NCI-H128 (cell line): Measurements from ENCODE around the gene USP28.
"Not testable (repeated sequence)": the region's sequence is repeated elsewhere in the genome, so short reads cannot be mapped to it uniquely, and the experiment has no call there.

Source experiments
- DNase-seq: peaks from one replicate; lab custom pipeline; 2025; ENCODE audit not compliant: unreplicated experiment; lab: John Stamatoyannopoulos, UW

Gene USP28

DNA sequence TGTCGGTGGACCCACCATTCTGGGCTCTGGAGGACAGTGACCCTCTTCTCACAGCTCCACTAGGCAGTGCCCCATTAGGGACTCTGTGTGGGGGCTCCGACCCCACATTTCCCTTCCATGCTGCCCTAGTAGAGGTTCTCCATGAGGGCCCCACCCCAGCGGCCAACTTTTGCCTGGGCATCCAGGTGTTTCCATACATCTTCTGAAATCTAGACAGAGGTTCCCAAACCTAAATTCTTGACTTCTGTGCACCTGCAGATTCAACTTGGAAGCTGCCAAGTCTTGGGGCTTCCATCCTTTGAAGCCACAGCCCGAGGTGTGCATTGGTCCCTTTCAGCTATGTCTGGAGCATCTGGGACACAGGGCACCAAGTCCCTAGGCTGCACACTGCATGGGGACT lies 4.1 kb upstream of the USP28 start:
- DNase-seq = not testable (repeated sequence)

DNA sequence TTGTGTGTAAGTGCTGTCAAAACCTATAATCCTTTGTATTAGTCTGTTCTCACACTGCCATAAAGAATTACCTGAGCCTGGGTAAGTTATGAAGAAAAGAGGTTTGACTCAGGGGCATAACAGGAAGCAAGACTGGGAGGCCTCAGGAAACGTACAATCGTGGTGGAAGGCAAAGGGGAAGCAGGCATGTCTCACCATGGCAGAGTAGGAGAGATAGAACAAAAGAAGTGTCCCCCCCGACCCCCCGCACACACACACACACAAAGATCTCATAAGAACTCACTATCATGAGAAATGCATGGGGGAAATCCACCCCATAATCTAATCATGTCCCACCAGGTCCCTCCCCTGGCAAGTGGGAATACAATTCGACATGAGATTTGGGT lies 2.3 kb upstream of the USP28 start:
- no peak for DNase-seq

DNA sequence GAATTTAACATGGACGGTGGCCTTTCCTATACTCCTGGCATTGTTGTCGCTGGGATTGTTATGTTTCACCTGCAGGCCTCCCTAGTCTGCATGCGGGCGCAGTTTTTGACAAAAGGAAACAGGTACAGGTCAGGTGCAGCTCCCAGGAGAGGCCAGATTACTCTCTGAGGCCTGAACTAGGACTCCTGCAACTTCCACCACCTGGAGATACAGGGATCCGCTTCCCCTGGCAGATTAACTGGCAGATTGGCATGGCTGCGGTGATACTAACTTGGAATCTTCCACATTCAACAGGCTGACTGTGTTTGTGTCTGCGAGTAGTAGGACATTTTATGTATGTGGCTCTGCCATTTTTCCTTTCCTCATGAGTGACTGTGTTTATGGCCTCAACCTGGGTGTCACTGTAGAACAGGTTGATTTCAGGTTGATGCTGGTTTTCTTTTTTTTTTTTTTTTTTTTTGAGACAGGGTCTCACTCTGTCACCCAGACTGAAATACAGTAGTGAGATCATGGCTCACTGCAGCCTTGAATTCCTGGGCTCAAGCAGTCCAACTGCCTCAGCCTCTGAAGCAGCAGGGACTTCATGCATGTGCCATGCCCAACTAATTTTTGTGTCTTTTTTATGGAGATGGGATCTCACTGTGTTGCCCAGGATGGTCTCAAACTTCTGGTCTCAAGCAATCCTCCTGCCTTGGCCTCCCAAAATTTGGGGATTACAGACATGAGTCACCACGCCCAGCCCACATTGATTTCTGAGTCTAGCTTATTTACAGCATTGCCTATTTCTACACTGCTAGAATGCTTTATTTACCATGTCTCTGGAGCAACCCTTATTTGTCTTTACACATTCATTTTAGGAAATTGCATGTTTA lies 1.7 kb upstream of the USP28 start:
- DNase-seq = no peak

DNA sequence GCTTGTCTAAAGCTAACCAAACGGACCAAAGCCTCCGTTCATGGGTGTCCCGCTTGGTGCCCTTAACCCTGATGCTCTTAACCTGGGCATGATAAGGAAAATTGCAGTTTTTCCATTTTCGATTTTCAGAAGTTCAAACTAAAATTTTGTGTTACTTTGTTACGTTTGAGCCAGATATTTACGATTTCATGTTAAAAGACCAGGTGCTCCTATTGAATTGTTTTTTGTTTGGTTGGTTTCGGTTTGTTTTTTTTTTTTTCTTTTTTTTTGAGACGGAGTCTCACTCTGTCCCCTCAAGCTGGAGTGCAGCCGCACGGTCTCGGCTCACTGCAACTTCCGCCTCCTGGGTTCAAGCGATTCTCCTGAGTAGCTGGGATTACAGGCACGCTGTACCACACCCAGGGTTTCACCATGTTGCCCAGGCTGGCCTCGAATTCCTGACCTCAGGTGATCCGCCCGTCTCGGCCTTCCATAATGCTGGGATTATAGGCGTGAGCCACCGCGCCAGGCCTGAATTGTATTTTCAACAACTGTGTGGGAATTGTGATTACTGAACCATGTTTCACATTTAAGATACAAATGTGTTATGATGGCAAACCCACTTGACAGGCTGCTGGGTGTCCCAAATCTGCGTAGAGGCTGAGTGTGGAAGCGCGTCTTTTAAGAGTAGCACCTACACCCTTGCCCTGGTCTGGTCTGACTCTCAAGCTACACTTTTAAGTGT lies 864 bp upstream of the USP28 start:
- DNase-seq = no peak

DNA sequence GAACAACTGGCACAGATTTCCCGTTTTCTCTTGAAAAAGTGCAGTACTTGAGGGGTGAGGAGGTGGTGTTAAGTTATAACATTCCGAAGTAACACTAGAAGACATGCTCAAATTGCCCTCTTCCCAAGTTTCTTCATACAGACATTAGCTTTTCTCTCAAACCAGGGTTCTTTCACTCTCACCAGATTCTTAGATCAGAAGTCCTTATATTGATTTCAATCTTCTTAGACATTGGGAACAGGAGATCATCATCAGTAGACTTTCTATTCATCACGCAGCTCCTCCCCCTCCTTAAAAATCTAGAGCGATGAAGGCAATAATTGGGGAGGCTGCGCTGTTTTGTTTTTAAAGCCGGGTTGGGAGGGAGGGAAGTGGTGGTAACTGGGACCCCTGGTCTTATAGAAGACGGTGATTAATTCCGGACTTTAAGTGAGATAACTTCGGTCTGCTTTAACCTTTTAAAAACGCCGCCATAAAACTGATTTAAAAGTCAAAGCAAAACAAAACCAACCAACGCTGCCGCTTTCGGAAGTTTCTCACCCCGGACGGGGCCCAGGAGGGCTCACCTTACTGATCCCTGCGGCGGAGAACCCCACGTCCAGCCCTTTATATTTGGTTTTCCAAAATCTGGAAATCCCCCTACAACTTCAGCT lies 665 bp downstream of the USP28 start:
- no peak for DNase-seq

DNA sequence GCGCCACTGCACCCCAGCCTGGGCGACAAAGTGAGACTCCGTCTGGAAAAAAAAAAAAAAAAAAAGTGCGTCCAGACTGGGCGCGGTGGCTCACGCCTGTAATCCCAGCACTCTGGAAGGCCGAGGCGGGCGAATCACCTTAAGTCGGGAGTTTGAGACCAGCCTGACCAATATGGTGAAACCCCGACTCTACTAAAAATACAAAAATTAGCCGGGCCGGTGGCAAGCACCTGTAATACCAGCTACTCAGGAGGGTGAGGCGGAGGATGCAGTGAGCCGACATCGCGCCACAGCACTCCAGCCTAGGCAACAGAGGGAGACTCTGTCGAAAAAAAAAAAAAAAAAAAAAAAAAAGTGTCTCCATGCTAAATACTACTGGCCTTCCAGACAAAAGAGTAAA lies 1.3 kb downstream of the USP28 start:
- DNase-seq = no peak

DNA sequence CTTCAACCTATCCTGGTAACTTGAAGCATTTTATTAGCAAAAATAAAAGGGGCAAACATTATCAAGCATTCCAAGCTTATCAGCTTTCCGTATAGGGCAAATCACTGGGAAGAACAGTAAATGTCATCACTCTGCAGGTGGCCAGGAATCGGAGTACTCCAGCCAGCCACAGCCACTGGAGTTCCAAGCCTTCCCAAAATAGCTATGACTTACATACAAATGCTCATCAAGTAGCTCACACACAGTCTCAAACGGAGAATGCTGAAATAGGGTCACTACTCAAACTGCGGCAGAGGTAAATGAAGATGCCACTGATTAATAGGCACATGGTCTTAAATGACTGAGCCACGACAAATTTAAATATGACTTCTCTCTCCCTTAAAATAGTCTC lies 2.1 kb downstream of the USP28 start:
- DNase-seq = no peak

DNA sequence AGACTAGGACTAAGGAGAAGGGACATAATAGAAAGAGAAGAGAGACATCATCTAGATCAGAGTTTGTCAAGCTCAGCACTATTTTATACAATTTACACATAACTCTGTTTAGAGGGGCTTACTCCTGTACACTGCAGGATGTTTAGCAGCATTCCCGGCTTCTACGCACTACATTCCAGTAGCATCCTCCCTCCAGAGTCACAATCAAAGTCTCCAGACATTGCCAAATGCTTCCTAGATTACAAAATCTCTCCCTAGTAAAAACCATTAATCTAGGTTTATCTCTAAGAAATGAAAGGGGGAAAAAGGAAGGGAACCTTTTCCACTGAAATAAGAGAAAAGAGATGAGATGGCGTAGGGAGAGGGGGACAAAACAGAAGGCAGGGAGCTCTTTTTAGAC lies 4.0 kb downstream of the USP28 start:
- DNase-seq = no peak

DNA sequence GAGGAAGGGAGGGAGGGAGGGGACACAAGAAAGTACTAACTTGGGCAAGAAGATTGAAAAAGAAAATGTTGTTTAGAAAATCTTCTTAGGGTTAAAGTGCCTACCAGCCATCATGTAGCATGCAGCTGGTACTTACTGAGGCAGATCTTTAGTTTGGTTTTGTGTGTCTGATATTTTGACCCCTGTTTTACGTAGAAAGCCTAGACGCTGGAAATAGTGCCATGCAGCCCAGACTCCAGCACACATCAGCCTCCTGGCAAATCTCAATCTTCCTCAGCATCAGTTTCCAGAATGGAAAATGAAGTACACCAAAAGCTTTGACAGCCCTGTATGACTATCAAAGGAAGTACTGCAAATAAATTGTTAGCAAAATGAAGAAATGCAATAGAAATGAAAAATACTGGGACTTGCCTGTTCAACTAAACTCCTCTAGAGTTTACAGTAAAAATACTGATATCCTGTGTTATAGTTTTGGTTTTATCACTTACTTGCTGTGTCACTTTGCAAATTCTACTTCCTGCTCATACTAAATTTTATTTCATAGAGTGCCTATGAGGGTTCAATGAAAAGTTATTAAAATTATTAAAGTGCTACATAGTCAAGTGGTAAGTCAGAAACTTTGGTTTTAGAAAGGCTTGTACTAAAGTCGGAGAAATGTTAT lies 7.4 kb downstream of the USP28 start:
- no peak for DNase-seq

DNA sequence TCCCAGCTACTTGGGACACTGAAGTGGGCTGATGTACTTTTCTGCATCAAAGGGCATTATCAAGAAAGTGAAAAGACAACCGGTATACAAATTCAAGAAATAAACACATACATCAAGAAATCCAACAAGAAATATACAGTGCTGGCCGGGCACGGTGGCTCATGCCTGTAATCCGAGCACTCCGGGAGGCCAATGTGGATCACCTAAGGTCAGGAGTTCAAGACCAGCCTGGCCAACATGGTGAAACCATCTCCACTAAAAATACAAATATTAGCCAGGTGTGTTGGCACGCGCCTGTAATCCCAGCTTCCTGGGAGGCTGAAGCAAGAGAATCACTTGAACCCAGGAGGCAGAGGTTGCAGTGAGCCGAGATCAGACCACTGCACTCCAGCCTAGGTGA lies 9.5 kb downstream of the USP28 start:
- DNase-seq = no peak

DNA sequence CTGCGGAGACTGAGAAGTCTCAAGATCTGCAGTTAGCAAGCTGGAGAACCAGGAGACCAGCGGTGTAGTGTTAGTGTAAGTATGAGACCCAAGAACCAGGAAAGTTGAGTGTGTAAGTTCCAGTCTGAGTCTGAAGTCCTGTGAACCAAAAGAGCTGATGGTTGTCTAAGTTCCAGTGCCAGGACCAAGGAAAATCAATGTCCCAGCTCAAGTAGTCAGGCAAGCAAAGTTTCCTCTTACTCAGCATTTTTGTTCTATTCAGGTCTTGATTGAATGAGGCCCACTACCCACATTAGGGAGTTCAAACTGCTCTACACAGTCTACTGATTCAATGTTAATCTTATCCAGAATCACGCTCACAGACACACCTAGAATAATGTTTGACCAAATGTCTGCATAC lies 11.0 kb downstream of the USP28 start:
- no peak for DNase-seq

DNA sequence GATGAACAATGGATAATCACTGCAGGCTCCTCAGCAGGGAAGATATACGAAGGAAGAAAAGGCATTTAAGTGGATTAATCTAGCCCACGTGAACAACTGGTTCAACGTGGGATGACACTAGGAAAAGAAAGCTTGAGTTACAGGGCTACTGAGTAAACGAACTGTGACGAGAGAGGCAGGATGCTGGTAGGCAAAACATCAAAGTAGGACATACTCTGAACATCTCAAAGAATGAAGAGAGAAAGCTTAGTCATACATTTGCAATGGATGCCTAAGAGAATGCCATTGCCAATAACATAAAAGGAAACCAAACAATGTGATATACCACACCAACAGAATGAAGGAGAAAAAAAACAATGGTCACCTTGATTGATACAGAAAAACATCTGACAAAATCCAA lies 12.9 kb downstream of the USP28 start:
- DNase-seq = no peak

DNA sequence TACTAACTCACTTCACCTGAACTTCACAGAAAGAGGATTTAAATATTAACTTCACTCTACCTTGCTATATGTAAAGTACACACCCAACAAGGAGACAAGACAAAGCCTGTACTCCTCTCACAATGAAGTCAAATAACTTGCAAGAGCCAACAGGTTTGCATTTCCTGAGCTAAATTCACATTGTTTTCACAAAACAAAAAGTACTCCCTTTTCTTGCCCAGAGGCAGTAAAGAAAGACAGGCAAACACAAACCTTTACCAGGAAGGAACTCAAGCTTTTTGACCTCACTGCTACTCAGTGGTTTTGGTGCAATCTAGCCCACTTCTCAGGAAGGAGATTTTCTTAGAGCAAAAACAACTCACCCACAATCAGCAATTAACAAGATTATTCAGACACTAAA lies 15.7 kb downstream of the USP28 start:
- no peak for DNase-seq

DNA sequence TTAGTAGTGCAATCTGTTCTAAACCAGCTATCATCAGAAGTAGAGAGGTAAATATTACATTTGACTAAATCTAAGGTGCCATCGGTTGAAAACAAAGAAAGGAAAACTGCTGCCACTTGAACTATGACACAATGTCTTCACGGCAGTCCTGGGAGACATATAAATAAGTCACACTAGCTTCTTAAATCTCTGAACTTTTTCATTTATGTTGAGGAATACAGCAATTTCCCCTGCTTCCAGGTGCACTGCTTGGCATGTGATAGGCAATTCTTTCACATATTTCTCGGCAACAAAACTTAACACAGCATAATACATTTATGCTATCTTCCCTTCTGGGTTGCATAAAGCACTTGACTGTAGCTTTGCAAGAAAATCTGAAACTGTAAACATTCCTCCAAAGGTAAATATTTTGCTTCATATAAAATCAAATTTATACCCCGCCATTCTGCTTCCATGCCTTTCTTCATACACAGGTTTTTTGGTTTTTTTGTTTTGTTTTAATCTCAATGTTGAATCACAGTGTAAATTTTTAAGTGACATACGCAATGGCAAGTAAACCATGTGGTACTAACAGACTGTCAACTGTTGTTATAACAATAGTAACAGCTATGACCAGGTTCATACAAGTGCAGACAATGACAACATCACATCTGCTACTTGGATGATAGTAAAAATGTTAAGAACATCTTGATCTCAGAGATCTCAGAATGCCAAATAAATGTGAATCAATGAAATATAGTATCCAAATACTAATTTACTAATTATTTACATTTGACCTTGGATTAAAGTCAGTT lies 18.2 kb downstream of the USP28 start:
- DNase-seq = no peak

DNA sequence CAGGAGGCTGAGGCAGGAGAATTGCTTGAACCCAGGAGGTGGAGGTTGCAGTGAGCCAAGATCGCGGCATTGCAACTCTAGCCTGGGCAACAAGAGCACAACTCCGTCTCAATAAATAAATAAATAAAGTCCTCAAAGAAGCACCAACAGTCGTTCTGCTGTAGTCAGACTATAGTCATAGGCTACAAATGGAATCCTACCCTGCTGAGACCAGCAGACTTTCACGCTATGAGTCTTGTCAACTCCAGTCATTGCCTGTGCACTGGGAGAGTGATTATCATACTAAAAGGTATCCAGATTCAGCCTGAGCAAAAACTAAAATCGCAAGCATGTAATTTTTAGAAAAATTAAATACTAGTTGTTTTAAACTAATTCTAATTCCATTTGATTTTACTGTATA lies 19.6 kb downstream of the USP28 start:
- DNase-seq = no peak

DNA sequence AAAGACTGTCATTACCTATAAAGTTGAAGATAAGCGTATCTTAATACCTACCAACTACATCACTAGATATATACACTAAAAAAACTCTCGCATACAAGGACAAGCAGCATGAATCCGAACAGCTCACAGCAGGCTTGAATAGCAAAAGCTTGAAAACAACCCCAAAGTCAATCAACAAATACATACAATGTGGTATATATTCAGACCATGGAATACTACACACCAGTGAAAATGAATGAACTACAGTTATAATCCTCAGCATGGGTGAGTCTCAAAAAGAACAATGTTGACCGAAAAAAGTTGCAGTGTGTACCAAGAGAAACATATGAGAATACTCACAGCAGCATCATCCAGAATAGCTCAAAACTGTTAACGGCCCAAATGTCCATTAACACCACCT lies 25.2 kb downstream of the USP28 start:
- DNase-seq = no peak

DNA sequence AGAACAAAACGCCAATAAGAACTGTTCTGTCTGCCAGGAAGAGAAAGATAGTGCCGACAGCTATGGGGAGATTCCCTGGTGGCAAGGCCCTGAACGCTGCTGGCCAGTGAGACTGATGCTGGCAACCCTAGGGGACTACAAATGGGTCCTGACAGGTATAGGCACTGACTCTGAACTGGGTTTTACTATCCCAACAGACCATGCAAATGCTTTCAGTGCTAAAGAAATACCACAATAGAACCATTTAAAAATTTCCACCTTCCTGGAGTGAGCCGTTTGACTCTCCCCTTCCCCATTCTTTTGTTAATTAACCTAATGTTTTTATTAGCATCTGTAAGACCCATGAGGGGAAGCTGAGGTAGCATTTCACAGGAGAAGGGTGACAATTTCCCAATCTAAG lies 25.7 kb downstream of the USP28 start:
- no peak for DNase-seq

DNA sequence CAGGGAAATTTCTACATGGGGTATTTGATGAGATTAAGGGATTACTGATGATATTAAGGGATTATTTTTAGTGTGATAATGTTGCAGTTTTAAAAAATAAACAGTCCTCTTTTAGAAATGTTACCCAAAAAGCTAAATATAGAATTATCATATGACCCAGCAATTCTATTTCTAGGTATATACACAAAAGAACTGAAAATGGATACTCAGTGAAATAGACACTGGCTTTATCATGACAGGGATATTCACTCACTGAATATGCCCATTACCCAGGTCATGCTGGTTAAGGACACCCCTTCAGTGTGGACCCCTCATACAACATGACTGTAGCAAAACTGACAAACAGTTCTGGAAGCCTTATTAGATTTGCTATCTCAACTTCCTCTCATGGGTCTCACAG lies 27.8 kb downstream of the USP28 start:
- DNase-seq = no peak

DNA sequence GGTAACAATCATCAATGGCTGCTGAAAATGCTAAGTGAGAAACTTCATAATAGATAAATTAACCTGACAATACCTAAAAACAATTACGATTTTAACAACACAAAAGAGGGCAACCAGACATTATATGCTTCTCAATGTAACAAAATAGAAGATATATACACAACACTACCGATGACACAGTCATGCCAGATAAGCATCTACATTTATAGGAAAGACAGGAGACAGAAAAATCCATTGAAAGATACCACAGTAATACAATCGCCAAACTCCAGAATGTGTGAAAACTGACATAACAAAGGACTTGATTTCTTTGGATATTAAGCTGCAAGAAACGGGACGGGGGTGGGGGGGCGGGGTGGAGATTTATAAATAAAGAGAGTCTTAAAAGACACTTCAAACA lies 28.3 kb downstream of the USP28 start:
- no peak for DNase-seq

DNA sequence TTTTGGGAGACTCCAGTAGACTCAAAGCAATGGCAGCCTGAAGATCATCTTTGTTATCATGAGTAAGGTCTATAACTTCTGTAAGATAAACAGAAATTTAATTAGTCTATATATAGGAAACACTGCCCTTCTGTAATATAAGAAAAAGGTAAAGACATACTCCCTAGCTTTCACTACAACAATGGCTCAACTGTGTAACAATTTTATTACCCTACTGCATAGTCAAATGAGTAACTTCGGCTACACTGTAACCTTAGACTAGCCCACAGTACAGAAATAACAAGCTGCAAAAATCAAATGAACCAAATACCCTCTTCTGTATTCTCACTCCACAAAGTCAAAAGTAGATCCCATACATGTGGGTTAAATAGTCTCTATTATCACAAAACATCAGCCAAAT lies 33.7 kb downstream of the USP28 start:
- no peak for DNase-seq
